Neural cell (in vitro differentiated cells): ENCODE measurements around the gene MVK. TPM values are rescaled to one million over a fixed set of nuclear protein-coding genes. Genes with fewer than 3 reads are reported as not detected.

Experiments used
- H2AFZ ChIP-seq: fragments of 200-600, 300-800 bp; sonication (generic), shearing (Covaris generic); 2 replicates; pipeline ENCODE4 v1.6.0; 2014; ENCODE audit warnings: low read depth, mild to moderate bottlenecking, antibody characterized with exemption, low read length, moderate library complexity
- H3F3A ChIP-seq: fragments of 200-600 bp; shearing (Covaris generic); 2 replicates; pipeline ENCODE4 v1.6.1; 2016; ENCODE audit warnings: mild to moderate bottlenecking, moderate library complexity, mixed read lengths, antibody characterized with exemption, low read length; ENCODE audit not compliant: insufficient read depth, poor library complexity, severe bottlenecking
- H3K27ac ChIP-seq: fragments of 200-600, 300-800 bp; sonication (generic), shearing (Covaris generic); 2 replicates; pipeline ENCODE4 v1.5.1; 2014; ENCODE audit warnings: mild to moderate bottlenecking, low read length, moderate library complexity
- H3K27me3 ChIP-seq: fragments of 300-800, 200-600 bp; sonication (generic), shearing (Covaris generic); 2 replicates; pipeline ENCODE4 v1.6.0; 2014; ENCODE audit warnings: mild to moderate bottlenecking, low read depth, low read length, moderate library complexity; ENCODE audit not compliant: insufficient read depth
- H3K36me3 ChIP-seq: fragments of 300-800, 200-600 bp; sonication (generic), shearing (Covaris generic); 2 replicates; pipeline ENCODE4 v1.5.1; 2014; ENCODE audit warnings: mild to moderate bottlenecking, antibody characterized with exemption, low read length, moderate library complexity; ENCODE audit not compliant: insufficient read depth
- H3K4me2 ChIP-seq: fragments of 300-800, 200-600 bp; sonication (generic), shearing (Covaris generic); 2 replicates; pipeline ENCODE4 v1.6.0; 2014; ENCODE audit warnings: mild to moderate bottlenecking, low read length
- H3K4me3 ChIP-seq: fragments of 300-800, 200-600 bp; sonication (generic), shearing (Covaris generic); 2 replicates; pipeline ENCODE4 v1.5.1; 2014; ENCODE audit warnings: mild to moderate bottlenecking, low read length, moderate library complexity
- H3K79me2 ChIP-seq: fragments of 200-600 bp; shearing (Covaris generic); replicated peaks from 2 replicates; pipeline ENCODE4 v1.6.0; 2014; ENCODE audit warnings: mild to moderate bottlenecking, low read length, moderate library complexity; ENCODE audit not compliant: insufficient read depth
- H3K9ac ChIP-seq: fragments of 300-800, 200-600 bp; sonication (generic), shearing (Covaris generic); 2 replicates; pipeline ENCODE4 v1.6.1; 2016; ENCODE audit warnings: mild to moderate bottlenecking, low read length, mixed read lengths
- H3K9me2 ChIP-seq: fragments of 200-600 bp; shearing (Covaris generic); 2 replicates; pipeline ENCODE4 v1.6.1; 2016; ENCODE audit warnings: mild to moderate bottlenecking, low read length, mixed read lengths; ENCODE audit not compliant: insufficient read depth
- H3K9me3 ChIP-seq: fragments of 200-600, 300-800 bp; sonication (generic), shearing (Covaris generic); 2 replicates; pipeline ENCODE4 v1.6.1; 2016; ENCODE audit warnings: mild to moderate bottlenecking, mixed run types, low read length, moderate library complexity, mixed read lengths
- H4K20me1 ChIP-seq: fragments of 200-600 bp; shearing (Covaris generic); 2 replicates; pipeline ENCODE4 v1.6.1; 2016; ENCODE audit warnings: mild to moderate bottlenecking, mixed run types; ENCODE audit not compliant: insufficient read depth
- EP300 ChIP-seq: fragments of 450-650 bp; conservative IDR thresholded peaks from 2 replicates; pipeline ENCODE4 v1.6.1; 2014; ENCODE audit warnings: antibody characterized with exemption, mild to moderate bottlenecking, moderate library complexity; ENCODE audit not compliant: poor library complexity, severe bottlenecking
- EZH2 ChIP-seq: fragments of 200-600, 300-800 bp; shearing (Covaris generic), sonication (generic); IDR thresholded peaks from 2 replicates; pipeline ENCODE4 v1.6.1; 2014; ENCODE audit warnings: antibody characterized with exemption, low read length, borderline replicate concordance, mild to moderate bottlenecking; ENCODE audit not compliant: insufficient read depth, poor library complexity, severe bottlenecking
- MXI1 ChIP-seq: fragments of 450-650 bp; conservative IDR thresholded peaks from 2 replicates; pipeline ENCODE4 v1.6.1; 2014; ENCODE audit warnings: antibody characterized with exemption, mild to moderate bottlenecking; ENCODE audit not compliant: poor library complexity, severe bottlenecking
- POLR2AphosphoS5 ChIP-seq: IDR thresholded peaks from 2 replicates; pipeline ENCODE4 v1.6.1; 2012
- RAD21 ChIP-seq: fragments of 450-650 bp; conservative IDR thresholded peaks from 2 replicates; pipeline ENCODE4 v1.6.1; 2014; ENCODE audit warnings: antibody characterized with exemption, mild to moderate bottlenecking, moderate library complexity
- SMC3 ChIP-seq: fragments of 450-650 bp; conservative IDR thresholded peaks from 2 replicates; pipeline ENCODE4 v1.6.1; 2014; ENCODE audit warnings: antibody characterized with exemption, mild to moderate bottlenecking, moderate library complexity; ENCODE audit not compliant: poor library complexity
- TAF1 ChIP-seq: IDR thresholded peaks from 2 replicates; pipeline ENCODE4 v1.6.1; 2012; ENCODE audit warnings: low read depth
- polyA plus RNA-seq: library from polyadenylated mRNA; depleted of rRNA; stranded (reverse); fragments of >200 nt; gene quantifications from 2 replicates; pipeline ENCODE4 v1.2.3, GENCODE V29; 2014
- TF ChIP-seq, protein P1 (sequence below): fragments of 450-650 bp; IDR thresholded peaks from 2 replicates; pipeline ENCODE4 v1.5.1; 2014; ENCODE audit warnings: antibody characterized with exemption, mild to moderate bottlenecking, moderate library complexity; ENCODE audit not compliant: poor library complexity, severe bottlenecking
- TF ChIP-seq, protein P2 (sequence below): IDR thresholded peaks from 2 replicates; pipeline ENCODE4 v1.6.1; 2012; ENCODE audit warnings: borderline replicate concordance

The MVK gene
- polyA plus RNA-seq, 1 donor from 2014 or later = 45.7 TPM

DNA sequence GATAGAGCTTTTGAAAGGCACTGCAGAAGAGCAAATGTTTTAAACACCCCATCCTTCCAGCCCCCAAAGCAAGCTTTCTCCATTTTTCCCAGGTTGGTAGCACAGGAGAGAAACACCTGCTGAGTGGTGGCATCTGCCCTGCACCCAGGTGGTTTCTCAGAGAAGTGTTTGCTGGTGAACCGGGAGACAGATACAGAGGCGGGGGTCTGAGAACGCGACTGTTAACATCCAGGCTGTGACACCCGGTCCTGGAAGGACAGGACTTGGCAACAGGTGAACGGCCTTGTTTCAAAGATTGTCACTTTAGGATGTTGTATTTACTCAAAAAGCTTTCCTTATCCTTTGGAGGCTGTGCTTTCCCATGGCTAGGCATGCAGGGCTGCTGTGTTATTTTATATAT lies 18.8 kb upstream of the MVK start:
- Histone ChIP-seq H3K9ac (no peak overlapping the region), H3K27me3 (no peaks in the 10 kb centered on the region), H3K79me2 (no peaks in the 10 kb centered on the region), H3F3A (no peaks in the 10 kb centered on the region), H3K9me2 (no peaks in the 10 kb centered on the region), H2AFZ (no peak overlapping the region), H4K20me1 (no peaks in the 10 kb centered on the region), H3K4me3 (no peak overlapping the region), H3K27ac (no peak overlapping the region), H3K4me2 (no peak overlapping the region), H3K36me3 (no peaks in the 10 kb centered on the region), H3K9me3 (no peaks in the 10 kb centered on the region)
- TF ChIP-seq POLR2AphosphoS5 (no peak), RAD21 (no peak), SMC3 (no peak), EZH2 (no peak), MXI1 (no peak), EP300 (no peak), TAF1 (no peak)
- TF ChIP-seq, protein P1, sequence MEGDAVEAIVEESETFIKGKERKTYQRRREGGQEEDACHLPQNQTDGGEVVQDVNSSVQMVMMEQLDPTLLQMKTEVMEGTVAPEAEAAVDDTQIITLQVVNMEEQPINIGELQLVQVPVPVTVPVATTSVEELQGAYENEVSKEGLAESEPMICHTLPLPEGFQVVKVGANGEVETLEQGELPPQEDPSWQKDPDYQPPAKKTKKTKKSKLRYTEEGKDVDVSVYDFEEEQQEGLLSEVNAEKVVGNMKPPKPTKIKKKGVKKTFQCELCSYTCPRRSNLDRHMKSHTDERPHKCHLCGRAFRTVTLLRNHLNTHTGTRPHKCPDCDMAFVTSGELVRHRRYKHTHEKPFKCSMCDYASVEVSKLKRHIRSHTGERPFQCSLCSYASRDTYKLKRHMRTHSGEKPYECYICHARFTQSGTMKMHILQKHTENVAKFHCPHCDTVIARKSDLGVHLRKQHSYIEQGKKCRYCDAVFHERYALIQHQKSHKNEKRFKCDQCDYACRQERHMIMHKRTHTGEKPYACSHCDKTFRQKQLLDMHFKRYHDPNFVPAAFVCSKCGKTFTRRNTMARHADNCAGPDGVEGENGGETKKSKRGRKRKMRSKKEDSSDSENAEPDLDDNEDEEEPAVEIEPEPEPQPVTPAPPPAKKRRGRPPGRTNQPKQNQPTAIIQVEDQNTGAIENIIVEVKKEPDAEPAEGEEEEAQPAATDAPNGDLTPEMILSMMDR = no peak
- TF ChIP-seq, protein P2, sequence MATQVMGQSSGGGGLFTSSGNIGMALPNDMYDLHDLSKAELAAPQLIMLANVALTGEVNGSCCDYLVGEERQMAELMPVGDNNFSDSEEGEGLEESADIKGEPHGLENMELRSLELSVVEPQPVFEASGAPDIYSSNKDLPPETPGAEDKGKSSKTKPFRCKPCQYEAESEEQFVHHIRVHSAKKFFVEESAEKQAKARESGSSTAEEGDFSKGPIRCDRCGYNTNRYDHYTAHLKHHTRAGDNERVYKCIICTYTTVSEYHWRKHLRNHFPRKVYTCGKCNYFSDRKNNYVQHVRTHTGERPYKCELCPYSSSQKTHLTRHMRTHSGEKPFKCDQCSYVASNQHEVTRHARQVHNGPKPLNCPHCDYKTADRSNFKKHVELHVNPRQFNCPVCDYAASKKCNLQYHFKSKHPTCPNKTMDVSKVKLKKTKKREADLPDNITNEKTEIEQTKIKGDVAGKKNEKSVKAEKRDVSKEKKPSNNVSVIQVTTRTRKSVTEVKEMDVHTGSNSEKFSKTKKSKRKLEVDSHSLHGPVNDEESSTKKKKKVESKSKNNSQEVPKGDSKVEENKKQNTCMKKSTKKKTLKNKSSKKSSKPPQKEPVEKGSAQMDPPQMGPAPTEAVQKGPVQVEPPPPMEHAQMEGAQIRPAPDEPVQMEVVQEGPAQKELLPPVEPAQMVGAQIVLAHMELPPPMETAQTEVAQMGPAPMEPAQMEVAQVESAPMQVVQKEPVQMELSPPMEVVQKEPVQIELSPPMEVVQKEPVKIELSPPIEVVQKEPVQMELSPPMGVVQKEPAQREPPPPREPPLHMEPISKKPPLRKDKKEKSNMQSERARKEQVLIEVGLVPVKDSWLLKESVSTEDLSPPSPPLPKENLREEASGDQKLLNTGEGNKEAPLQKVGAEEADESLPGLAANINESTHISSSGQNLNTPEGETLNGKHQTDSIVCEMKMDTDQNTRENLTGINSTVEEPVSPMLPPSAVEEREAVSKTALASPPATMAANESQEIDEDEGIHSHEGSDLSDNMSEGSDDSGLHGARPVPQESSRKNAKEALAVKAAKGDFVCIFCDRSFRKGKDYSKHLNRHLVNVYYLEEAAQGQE = no peak

DNA sequence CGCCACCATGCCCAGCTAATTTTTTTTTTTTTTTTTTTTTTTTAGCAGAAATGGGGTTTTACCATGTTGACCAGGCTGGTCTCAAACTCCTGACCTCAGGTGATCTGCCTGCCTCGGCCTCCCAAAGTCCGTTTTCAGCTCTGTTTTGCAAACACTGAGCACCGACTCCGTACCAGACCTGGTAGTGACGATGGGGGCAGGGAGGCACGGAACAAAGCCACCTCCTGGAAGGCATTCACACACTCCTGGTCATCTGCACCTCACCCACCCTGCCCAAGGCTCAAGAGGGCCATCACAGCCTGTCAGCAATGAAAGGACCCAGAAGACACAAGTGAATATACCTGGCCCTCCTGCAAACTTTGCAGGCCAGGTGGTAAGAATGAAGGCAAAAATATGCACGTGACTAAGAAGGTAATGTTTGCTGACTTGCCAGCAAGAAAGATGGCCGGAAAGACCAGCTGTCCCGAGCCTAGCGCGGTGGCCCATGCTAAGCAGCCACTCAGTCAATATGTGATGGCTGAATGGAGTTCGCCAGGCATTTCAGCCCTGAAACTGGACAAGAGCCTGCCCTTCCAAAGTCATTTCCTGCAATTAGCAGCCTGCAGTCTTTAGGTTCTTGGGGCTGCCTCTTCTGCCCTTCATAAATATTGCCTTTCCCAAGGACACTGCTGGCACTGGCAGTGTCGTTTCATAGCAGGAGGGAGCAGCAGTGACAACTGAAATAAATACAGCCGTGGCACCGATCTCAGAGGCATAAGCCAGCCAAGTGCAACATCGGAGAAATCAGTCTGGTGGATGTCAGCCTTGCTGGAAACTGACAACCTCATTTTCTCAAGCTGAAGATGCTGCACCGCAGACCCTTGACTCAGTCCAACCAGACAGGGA lies 17.9 kb upstream of the MVK start:
- Histone ChIP-seq H3K9me2 (no peaks in the 10 kb centered on the region), H2AFZ (no peak overlapping the region)

More for the DNA sequence above, 17.9 kb upstream of the MVK start:
- H3K27ac ChIP-seq = no peak overlapping the region
- no peaks in the 10 kb centered on the region for H3K36me3 ChIP-seq
- no peak overlapping the region for H3K4me2 ChIP-seq
- H3K9ac ChIP-seq = no peak overlapping the region
- no peaks in the 10 kb centered on the region for H4K20me1 ChIP-seq
- no peaks in the 10 kb centered on the region for H3K9me3 ChIP-seq
- H3K4me3 ChIP-seq = no peak overlapping the region
- no peaks in the 10 kb centered on the region for H3K79me2 ChIP-seq
- TF ChIP-seq EZH2 (no peak), RAD21 (no peak), EP300 (no peak), TAF1 (no peak)
- TF ChIP-seq, protein P2 = no peak
- TF ChIP-seq, protein P1 = no peak
- H3F3A ChIP-seq = no peaks in the 10 kb centered on the region
- no peaks in the 10 kb centered on the region for H3K27me3 ChIP-seq
